GM19025 (cell line): ENCODE measurements around the gene CAPZA1.
A peak's percentile ranks its signal among the peaks of the same experiment; 100 is the strongest.

ENCODE experiments used
- ATAC-seq: cut with Tn5 transposase; IDR thresholded peaks from one replicate; pipeline ENCODE4 v1.9.1; 2021; ENCODE audit warnings: mild to moderate bottlenecking, low read depth, moderate library complexity; ENCODE audit not compliant: unreplicated experiment

The CAPZA1 gene

DNA sequence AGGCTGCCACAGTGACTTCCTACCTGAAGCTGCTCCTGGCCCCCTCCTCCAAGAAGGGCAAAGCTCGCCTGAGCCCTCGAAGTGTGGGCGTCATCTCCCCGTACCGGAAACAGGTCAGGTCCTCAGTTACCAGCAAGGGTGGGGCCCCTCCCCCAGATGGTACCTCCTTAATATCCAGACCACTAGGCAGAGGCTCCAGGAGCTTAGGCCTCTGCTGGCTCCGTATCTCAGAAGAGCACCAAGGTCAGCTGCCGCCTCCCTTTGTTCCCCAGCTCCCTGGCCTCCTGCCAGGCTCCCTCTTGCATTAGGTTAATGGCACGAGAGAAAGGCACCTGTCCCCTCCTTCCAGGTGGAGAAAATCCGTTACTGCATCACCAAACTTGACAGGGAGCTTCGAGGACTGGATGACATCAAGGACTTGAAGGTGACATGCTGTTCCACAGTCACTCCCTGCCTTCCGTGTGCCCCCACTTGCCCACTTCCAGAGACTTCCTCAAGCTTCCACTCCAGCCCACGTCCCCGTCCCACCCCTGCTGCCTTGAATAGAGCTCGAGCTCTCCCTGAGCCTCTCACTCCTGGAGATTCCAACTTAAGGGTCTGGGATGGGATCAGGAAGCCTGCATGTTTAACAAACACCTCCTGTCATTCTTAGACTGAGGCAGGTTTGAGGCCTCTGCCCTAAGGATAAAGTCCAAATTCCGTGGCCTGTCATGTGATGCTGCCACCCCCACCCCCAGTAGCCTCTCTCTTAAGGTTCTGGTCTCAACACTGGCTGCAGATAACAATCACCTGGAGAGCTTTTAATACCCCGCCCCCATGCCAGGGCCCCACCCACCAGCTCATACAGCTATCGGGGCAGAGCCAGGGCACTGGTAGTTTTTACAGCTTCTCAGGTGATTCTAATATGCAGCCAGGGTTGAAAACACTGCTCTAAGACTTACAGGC lies 79.0 kb downstream of the CAPZA1 start:
- ATAC-seq = no peak

- ATAC-seq = no peak
These were observed 80.0 kb downstream of the CAPZA1 start for GRCh38 chr1:112699425-112700144.

DNA sequence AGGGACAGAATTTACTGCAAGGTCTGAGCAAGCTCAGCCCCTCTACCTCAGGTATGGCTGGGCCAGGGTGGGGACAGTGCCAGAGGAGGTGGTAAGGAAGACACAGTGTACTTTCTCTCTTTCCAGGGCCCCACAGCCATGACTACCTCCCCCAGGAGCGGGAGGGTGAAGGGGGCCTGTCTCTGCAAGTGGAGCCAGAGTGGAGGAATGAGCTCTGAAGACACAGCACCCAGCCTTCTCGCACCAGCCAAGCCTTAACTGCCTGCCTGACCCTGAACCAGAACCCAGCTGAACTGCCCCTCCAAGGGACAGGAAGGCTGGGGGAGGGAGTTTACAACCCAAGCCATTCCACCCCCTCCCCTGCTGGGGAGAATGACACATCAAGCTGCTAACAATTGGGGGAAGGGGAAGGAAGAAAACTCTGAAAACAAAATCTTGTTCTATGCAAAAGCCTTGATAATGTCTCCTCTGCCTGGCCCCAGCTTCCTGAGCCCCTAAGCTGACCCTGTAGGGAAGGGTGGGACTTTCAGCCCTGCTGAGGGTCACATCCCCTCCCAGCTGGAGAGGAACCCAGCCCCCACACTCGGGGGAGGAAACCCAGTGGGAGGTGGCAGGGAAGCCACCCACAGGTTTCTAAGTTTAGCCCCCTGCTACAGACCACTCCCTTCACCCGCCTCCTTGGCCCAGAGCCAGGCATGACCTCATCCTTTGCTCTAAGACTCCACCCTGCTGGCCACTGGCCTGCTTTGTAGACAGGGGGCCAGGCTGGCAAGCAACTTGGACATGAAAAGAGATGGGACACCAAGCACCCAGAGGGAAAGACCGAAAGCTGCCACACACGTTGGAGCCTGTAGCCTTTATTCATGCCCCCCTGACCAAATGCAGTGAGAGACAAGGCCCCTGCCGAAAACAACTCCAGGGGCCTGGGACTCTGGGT lies 80.9 kb downstream of the CAPZA1 start:
- no peak for ATAC-seq

GRCh38 chr1:112701227-112702066 lies 81.8 kb downstream of the CAPZA1 start:
- ATAC-seq = no peak

DNA sequence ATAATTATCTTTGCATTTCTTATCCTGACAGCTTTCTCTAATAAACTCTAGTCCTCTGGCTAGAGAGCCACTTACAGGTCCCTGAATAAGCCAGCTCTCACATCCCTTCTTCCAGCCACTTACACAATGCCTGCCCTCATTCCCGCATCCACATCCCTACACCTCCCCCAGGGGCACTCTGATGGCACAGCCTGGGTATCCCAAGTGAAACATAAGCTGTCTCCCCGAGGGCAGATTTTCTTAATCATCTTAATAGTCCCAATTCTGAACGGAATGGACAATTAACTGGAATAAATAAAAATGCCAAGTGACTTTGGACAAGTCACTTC lies 82.4 kb downstream of the CAPZA1 start:
- no peak for ATAC-seq

GRCh38 chr1:112702420-112703261 lies 83.0 kb downstream of the CAPZA1 start:
- ATAC-seq = no peak

DNA sequence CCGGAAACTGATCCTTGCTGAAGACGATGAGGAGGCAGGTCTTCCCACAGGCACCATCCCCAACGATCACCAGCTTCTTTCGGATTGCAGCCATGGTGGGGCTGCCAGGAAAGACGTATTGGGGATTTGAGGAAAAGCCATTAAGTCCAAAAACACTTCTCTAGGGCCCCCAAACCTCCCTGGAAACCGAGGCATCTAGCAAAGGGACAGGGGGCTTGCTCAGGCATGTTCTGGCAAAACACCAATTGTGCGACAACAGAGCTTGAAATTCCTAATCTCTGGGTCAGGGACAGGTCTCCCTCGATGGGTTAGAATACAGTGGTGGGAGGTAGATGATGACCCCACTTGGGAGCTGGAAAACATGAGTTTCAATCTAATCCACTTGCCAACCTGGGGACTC lies 84.1 kb downstream of the CAPZA1 start:
- no peak for ATAC-seq

DNA sequence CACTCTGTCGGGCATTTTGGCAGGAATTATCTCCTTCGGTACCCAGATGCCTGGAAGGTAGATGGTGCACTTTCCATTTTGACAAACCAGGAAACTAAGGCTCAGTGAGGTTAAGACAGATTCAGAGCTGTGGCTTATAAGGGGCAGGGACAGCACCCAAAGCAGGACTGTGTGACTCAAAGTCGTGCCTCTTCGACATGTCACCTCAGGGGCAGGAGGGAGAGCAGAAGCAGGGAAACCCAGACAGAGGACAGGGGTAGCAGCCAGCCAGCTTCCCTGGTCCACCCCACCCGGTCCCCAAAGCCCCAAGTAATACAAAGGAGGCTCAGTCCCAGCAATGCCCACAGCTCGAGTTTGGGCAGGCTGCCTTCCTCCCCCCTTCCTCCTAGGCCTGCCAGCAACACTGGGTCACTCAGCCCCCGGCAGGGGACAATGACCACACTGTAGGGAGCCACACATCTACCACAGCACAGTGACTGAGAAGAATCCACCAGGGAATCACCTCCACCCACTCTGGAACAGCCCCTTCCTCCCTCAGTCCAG lies 84.8 kb downstream of the CAPZA1 start:
- ATAC-seq = no peak

- ATAC-seq = peak; percentile 42
These were observed 85.4 kb downstream of the CAPZA1 start for GRCh38 chr1:112704934-112705627.

DNA sequence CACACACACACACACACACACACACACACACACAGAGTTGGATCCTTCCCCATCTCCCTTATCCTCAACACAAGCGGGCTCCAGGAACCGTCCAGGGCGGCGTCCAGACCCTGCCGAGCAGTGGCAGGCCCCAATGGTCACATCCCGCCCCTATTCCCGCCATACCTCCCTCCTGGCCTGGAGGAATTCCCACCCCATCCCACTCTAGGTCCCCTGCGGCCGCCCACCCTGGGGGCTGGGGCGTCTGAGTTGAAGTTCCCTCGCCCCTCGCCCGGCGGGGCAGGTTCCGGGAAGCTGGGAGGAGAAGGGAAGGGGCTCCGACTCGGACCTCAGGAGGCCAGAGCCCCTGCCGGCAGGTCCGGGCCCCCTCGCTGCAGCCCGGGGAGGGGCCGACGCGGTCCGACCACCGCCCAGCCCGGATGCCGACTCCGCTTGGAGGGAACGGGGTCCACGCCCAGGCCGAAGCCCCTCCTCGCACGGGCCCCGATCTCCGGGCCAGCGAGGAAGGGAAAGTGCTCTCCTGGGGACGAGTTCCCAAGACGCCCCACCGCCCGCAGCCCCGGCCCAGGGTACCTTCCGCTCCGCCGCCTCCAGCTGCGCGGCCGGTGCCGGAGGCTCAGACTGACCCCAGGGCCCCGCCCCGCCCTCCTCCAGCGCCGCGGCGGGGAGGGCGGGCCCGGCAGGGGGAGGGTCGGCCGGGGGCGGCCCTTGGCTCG lies 87.0 kb downstream of the CAPZA1 start, which contains the start of gene RHOC:
TSS of gene RHOC (minus strand) at position 623 of the 716 bp plus-strand sequence. CDS start 3,328 bp downstream, outside the sequence.
- peak; percentile 74 for ATAC-seq

- peak; percentile 67 for ATAC-seq
These were observed 87.8 kb downstream of the CAPZA1 start for GRCh38 chr1:112707221-112708001.

- no peak for ATAC-seq
These were observed 88.4 kb downstream of the CAPZA1 start for GRCh38 chr1:112708002-112708448.

- no peak for ATAC-seq
These were observed 88.9 kb downstream of the CAPZA1 start for GRCh38 chr1:112708489-112708888.

DNA sequence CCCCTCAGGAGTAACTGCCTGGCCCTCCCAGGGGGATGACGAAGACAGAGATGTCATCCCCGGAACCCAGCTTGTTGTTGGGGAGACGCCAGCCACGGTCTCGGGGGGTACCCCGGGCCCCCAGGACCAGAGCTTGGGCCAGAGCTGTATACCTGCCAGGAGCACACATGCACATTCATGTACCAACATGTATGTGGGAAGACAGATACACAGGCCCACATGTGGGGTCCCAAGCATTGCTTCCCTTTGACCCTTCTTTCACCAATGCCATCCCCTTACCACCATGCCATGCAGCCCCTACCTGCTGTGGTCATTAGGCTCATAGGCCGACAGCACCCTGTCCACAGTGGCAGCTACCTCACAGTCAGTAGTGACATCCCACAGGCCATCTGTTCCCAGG lies 90.5 kb downstream of the CAPZA1 start:
- ATAC-seq = no peak

DNA sequence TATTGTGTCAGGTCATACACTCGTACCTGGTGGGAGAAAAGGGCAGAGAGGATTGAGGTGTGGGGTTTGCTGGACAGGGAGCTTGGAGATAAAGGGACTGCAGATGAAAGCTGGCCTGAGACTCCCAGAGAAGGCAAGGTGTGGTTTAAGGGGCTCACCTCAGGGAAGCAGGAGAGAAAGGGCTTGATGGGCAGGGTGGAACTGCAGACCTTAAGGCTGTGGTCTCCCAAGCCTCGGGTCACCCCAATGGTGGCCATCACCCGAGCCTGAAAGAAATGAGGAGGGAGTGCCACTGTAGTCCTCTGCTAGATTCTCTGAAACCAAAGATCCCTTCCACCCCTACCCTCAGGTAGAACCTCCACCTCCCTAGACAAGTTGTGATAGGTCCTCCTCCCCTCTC lies 91.0 kb downstream of the CAPZA1 start:
- no peak for ATAC-seq

GRCh38 chr1:112711041-112711440 lies 91.4 kb downstream of the CAPZA1 start:
- ATAC-seq = no peak
